WI38 (cell line): ENCODE measurements around the gene PDS5A.
"Not testable (repeated sequence)": the region's sequence is repeated elsewhere in the genome, so short reads cannot be mapped to it uniquely, and the experiment has no call there.

Experiments
- H3K4me3 ChIP-seq: 2 replicates; pipeline ENCODE4 v1.5.1; 2011; ENCODE audit warnings: low read depth, mild to moderate bottlenecking, control low read depth, low read length
- CTCF ChIP-seq: IDR thresholded peaks from 2 replicates; pipeline ENCODE4 v1.5.1; 2012; ENCODE audit warnings: low read depth, mild to moderate bottlenecking, control low read depth, low read length

PDS5A gene

GRCh38 chr4:39977489-39978377 is at the start of gene PDS5A:
TSS of gene PDS5A (minus strand) at chr4:39977911. CDS start at chr4:39976577, 1,334 bp downstream.
- peak within 1 kb of the TSS; percentile 91 for H3K4me3 ChIP-seq
- TF ChIP-seq CTCF = peak; percentile 88

- H3K4me3 ChIP-seq = not testable (repeated sequence)
These were observed 46.3 kb upstream of the PDS5A start for GRCh38 chr4:40024049-40024448.

GRCh38 chr4:40021116-40021515 is 43.4 kb upstream of the PDS5A start:
- not testable (repeated sequence) for H3K4me3 ChIP-seq

GRCh38 chr4:40020221-40020620 is 42.5 kb upstream of the PDS5A start:
- H3K4me3 ChIP-seq = no peak overlapping the region
- TF ChIP-seq CTCF = no peak

GRCh38 chr4:40016007-40016406 is 38.3 kb upstream of the PDS5A start:
- TF ChIP-seq CTCF = no peak
- no peak overlapping the region for H3K4me3 ChIP-seq

- TF ChIP-seq CTCF = no peak
- H3K4me3 ChIP-seq = no peak overlapping the region
These were observed 26.3 kb upstream of the PDS5A start for GRCh38 chr4:40003986-40004385.

GRCh38 chr4:40000711-40001110 is 23.0 kb upstream of the PDS5A start:
- no peak for TF ChIP-seq CTCF
- H3K4me3 ChIP-seq = no peak overlapping the region

- H3K4me3 ChIP-seq = no peak overlapping the region
- TF ChIP-seq CTCF = no peak
These were observed 21.1 kb upstream of the PDS5A start for GRCh38 chr4:39998659-39999345.
